ENCODE data around the gene KIAA0825. TPM values are rescaled to one million over a fixed set of nuclear protein-coding genes. Genes with fewer than 3 reads are reported as not detected.
"Not testable (repeated sequence)": the region's sequence is repeated elsewhere in the genome, so short reads cannot be mapped to it uniquely, and the experiment has no call there.

The KIAA0825 gene
- total and polyA plus RNA-seq, 3 experiments from 2014 or later: 1.4 to 1.7 (median 1.5) TPM

- Histone ChIP-seq H3K36me3 (ENCODE audit: insufficient read depth, low read length) (no peaks in the 10 kb centered on the region), H3K9me3 (ENCODE audit: low read length) (no peaks in the 10 kb centered on the region), H3K4me1 (ENCODE audit: insufficient read depth, low read length) (no peaks in the 10 kb centered on the region), H3K27ac (ENCODE audit: low read depth, low read length) (no peak overlapping the region), H3K27me3 (ENCODE audit: insufficient read depth, low read length, poor library complexity, severe bottlenecking) (no peaks in the 10 kb centered on the region), H3K4me3 (ENCODE audit: low read length) (no peak overlapping the region)
- Mint-ChIP-seq H3K27me3 (peaks cover 0 to 4% of the 10 kb centered on the region in 2 donors), H3K4me1 (no peaks in the 10 kb centered on the region), H3K4me3 (no peak overlapping the region), H3K27ac (no peak overlapping the region), H3K36me3 (peaks cover 0 to under 1% (median 0%) of the 10 kb centered on the region in 3 donors), H3K9me3 (peaks cover 0 to 3% (median 0%) of the 10 kb centered on the region in 5 donors)
- DNase-seq: no peak
- ChIA-PET POLR2A (no interaction called here), CTCF (no interaction called here)
These were observed 456.6 kb downstream of the KIAA0825 start for GRCh38 chr5:94161801-94162200.

- no peaks in the 10 kb centered on the region for H3K36me3 Mint-ChIP-seq
- no peaks in the 10 kb centered on the region for H3K27me3 ChIP-seq (ENCODE audit: insufficient read depth, low read length, poor library complexity, severe bottlenecking)
- no peaks in the 10 kb centered on the region for H3K36me3 ChIP-seq (ENCODE audit: insufficient read depth, low read length)
- H3K9me3 Mint-ChIP-seq: peaks cover 0 to 2% (median 0%) of the 10 kb centered on the region in 5 donors
- no peak overlapping the region for H3K27ac Mint-ChIP-seq
- H3K4me1 ChIP-seq (ENCODE audit: insufficient read depth, low read length): no peaks in the 10 kb centered on the region
- H3K4me3 Mint-ChIP-seq: no peak overlapping the region
- no peaks in the 10 kb centered on the region for H3K27me3 Mint-ChIP-seq
- POLR2A ChIA-PET: no interaction called here
- no peaks in the 10 kb centered on the region for H3K4me1 Mint-ChIP-seq
- no peak overlapping the region for H3K4me3 ChIP-seq (ENCODE audit: low read length)
- CTCF ChIA-PET: no interaction called here
- H3K9me3 ChIP-seq (ENCODE audit: low read length): no peaks in the 10 kb centered on the region
- H3K27ac ChIP-seq (ENCODE audit: low read depth, low read length): no peak overlapping the region
- DNase-seq: no peak
These were observed 459.3 kb downstream of the KIAA0825 start for GRCh38 chr5:94159144-94159543.

- ChIA-PET CTCF (no interaction called here), POLR2A (no interaction called here)
- Mint-ChIP-seq H3K27ac (no peak overlapping the region), H3K4me1 (no peaks in the 10 kb centered on the region), H3K4me3 (no peak overlapping the region), H3K9me3 (no peaks in the 10 kb centered on the region), H3K36me3 (no peaks in the 10 kb centered on the region), H3K27me3 (no peaks in the 10 kb centered on the region)
- DNase-seq: no peak
- H3K4me3 ChIP-seq (ENCODE audit: low read length): no peak overlapping the region
- H3K27me3 ChIP-seq (ENCODE audit: insufficient read depth, low read length, poor library complexity, severe bottlenecking): no peaks in the 10 kb centered on the region
- H3K36me3 ChIP-seq (ENCODE audit: insufficient read depth, low read length): no peaks in the 10 kb centered on the region
- no peaks in the 10 kb centered on the region for H3K9me3 ChIP-seq (ENCODE audit: low read length)
- no peak overlapping the region for H3K27ac ChIP-seq (ENCODE audit: low read depth, low read length)
- H3K4me1 ChIP-seq (ENCODE audit: insufficient read depth, low read length): no peaks in the 10 kb centered on the region
These were observed 460.5 kb downstream of the KIAA0825 start for GRCh38 chr5:94157704-94158539.

- no peaks in the 10 kb centered on the region for H3K27me3 Mint-ChIP-seq
- H3K27me3 ChIP-seq (ENCODE audit: insufficient read depth, low read length, poor library complexity, severe bottlenecking): no peaks in the 10 kb centered on the region
- H3K4me1 Mint-ChIP-seq: no peaks in the 10 kb centered on the region
- ChIA-PET POLR2A (no interaction called here), CTCF (no interaction called here)
- H3K4me1 ChIP-seq (ENCODE audit: insufficient read depth, low read length): no peaks in the 10 kb centered on the region
- H3K27ac ChIP-seq (ENCODE audit: low read depth, low read length): no peak overlapping the region
- no peaks in the 10 kb centered on the region for H3K36me3 ChIP-seq (ENCODE audit: insufficient read depth, low read length)
- H3K9me3 ChIP-seq (ENCODE audit: low read length): no peaks in the 10 kb centered on the region
- H3K4me3 Mint-ChIP-seq: no peak overlapping the region
- DNase-seq: no peak
- H3K4me3 ChIP-seq (ENCODE audit: low read length): no peak overlapping the region
- no peaks in the 10 kb centered on the region for H3K9me3 Mint-ChIP-seq
- H3K27ac Mint-ChIP-seq: no peak overlapping the region
- no peaks in the 10 kb centered on the region for H3K36me3 Mint-ChIP-seq
These were observed 463.7 kb downstream of the KIAA0825 start for GRCh38 chr5:94154672-94155071.

- Mint-ChIP-seq H3K36me3 (no peaks in the 10 kb centered on the region), H3K4me3 (no peak overlapping the region), H3K9me3 (no peaks in the 10 kb centered on the region), H3K27ac (no peak overlapping the region), H3K27me3 (no peaks in the 10 kb centered on the region), H3K4me1 (no peaks in the 10 kb centered on the region)
- no peaks in the 10 kb centered on the region for H3K27me3 ChIP-seq (ENCODE audit: insufficient read depth, low read length, poor library complexity, severe bottlenecking)
- no peaks in the 10 kb centered on the region for H3K9me3 ChIP-seq (ENCODE audit: low read length)
- H3K36me3 ChIP-seq (ENCODE audit: insufficient read depth, low read length): no peaks in the 10 kb centered on the region
- H3K4me1 ChIP-seq (ENCODE audit: insufficient read depth, low read length): no peaks in the 10 kb centered on the region
- no peak for DNase-seq
- ChIA-PET POLR2A (no interaction called here), CTCF (no interaction called here)
- H3K27ac ChIP-seq (ENCODE audit: low read depth, low read length): no peak overlapping the region
- no peak overlapping the region for H3K4me3 ChIP-seq (ENCODE audit: low read length)
These were observed 464.5 kb downstream of the KIAA0825 start for GRCh38 chr5:94153736-94154450.

GRCh38 chr5:94143621-94144020, 474.8 kb downstream of the KIAA0825 start:
- H3K9me3 ChIP-seq (ENCODE audit: low read length); H3K27me3 ChIP-seq (ENCODE audit: insufficient read depth, low read length, poor library complexity, severe bottlenecking); H3K4me1 ChIP-seq (ENCODE audit: insufficient read depth, low read length); CTCF ChIA-PET; H3K4me1 Mint-ChIP-seq; POLR2A ChIA-PET; H3K4me3 Mint-ChIP-seq; H3K36me3 ChIP-seq (ENCODE audit: insufficient read depth, low read length); H3K4me3 ChIP-seq (ENCODE audit: low read length); H3K27ac Mint-ChIP-seq; DNase-seq; H3K27ac ChIP-seq (ENCODE audit: low read depth, low read length): not testable (repeated sequence)
- peaks cover 14 to 23% (median 16%) of the 10 kb centered on the region in 5 donors for H3K9me3 Mint-ChIP-seq
- H3K36me3 Mint-ChIP-seq: peaks cover 0 to 10% (median 2%) of the 10 kb centered on the region in 3 donors
- peaks cover 5 to 15% of the 10 kb centered on the region in 2 donors for H3K27me3 Mint-ChIP-seq

- H3K9me3 Mint-ChIP-seq: peaks cover 11 to 22% (median 17%) of the 10 kb centered on the region in 5 donors
- H3K27me3 Mint-ChIP-seq: peaks cover 7 to 15% of the 10 kb centered on the region in 2 donors
These were observed 478.1 kb downstream of the KIAA0825 start for GRCh38 chr5:94140300-94140699.

GRCh38 chr5:94130077-94130476, 488.3 kb downstream of the KIAA0825 start:
- CTCF ChIA-PET: no interaction called here
- no peaks in the 10 kb centered on the region for H3K36me3 ChIP-seq (ENCODE audit: insufficient read depth, low read length)
- no peak overlapping the region for H3K27ac Mint-ChIP-seq
- no peaks in the 10 kb centered on the region for H3K4me1 Mint-ChIP-seq
- no peaks in the 10 kb centered on the region for H3K9me3 ChIP-seq (ENCODE audit: low read length)
- H3K27me3 Mint-ChIP-seq: peaks cover under 1 to 6% of the 10 kb centered on the region in 2 donors
- no peak for DNase-seq
- H3K36me3 Mint-ChIP-seq: peaks cover 0 to 4% (median 0%) of the 10 kb centered on the region in 3 donors
- peaks cover 0 to 11% (median 6%) of the 10 kb centered on the region in 5 donors for H3K9me3 Mint-ChIP-seq
- no peak overlapping the region for H3K27ac ChIP-seq (ENCODE audit: low read depth, low read length)
- H3K4me3 ChIP-seq (ENCODE audit: low read length): no peak overlapping the region
- H3K27me3 ChIP-seq (ENCODE audit: insufficient read depth, low read length, poor library complexity, severe bottlenecking): no peaks in the 10 kb centered on the region
- H3K4me1 ChIP-seq (ENCODE audit: insufficient read depth, low read length): no peaks in the 10 kb centered on the region
- no peak overlapping the region for H3K4me3 Mint-ChIP-seq
- POLR2A ChIA-PET: no interaction called here

More at GRCh38 chr5:94140300-94140699, 478.1 kb downstream of the KIAA0825 start:
- peaks cover 0 to 7% (median 3%) of the 10 kb centered on the region in 3 donors for H3K36me3 Mint-ChIP-seq
- ChIA-PET POLR2A (no interaction called here), CTCF (no interaction called here)
- Histone ChIP-seq H3K4me3 (ENCODE audit: low read length) (no peak overlapping the region), H3K36me3 (ENCODE audit: insufficient read depth, low read length) (no peaks in the 10 kb centered on the region), H3K27ac (ENCODE audit: low read depth, low read length) (no peak overlapping the region), H3K9me3 (ENCODE audit: low read length) (no peaks in the 10 kb centered on the region), H3K27me3 (ENCODE audit: insufficient read depth, low read length, poor library complexity, severe bottlenecking) (no peaks in the 10 kb centered on the region), H3K4me1 (ENCODE audit: insufficient read depth, low read length) (no peaks in the 10 kb centered on the region)
- H3K4me1 Mint-ChIP-seq: no peaks in the 10 kb centered on the region
- no peak overlapping the region for H3K4me3 Mint-ChIP-seq
- no peak overlapping the region for H3K27ac Mint-ChIP-seq
- no peak for DNase-seq

All from CD8-positive, alpha-beta memory T cell (primary cell).